HUDEP-2 (cell line): ENCODE results near the gene BHMT.
"Not testable (repeated sequence)": the region's sequence is repeated elsewhere in the genome, so short reads cannot be mapped to it uniquely, and the experiment has no call there.

Experiments used
- DNase-seq, 76 experiments: peaks; one replicate each; lab custom pipeline; 2025; ENCODE audit not compliant: unreplicated experiment in 76 of 76; lab: John Stamatoyannopoulos, UW

BHMT gene

DNA sequence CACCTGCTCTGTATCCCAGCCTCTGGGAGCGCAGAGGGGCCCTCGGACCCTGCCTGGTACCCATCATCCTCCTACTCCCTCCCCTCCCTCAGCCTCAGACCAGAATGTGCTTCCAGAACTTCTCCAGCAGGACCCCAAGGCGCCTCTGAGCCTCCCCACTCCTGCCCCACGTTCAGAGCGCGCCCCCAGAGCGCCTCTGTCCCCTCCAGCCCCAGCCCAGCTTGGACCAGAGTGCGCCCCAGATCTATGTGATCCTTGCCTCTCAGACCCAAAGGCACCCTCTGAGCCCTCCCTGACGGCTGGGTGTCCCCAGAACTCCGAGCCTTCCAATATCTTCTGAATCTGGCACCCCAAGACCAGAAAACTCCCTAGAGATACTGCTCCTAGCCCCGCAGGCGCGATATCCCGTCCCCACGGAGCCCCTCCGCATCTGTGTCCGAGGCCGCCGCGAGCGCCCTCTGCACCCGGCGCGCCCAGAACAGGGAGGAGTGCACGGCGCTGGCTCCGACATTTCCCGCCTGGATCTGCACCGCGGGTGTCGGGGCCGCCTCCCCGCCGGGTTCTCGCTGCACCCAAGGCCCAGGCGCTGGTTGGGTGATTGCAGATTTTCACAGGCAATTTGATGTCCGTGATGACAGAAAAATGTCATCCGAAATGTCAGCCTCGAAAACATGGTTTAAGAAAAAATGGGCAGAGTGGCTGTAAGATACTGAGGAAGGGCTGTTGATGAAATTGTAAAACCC, 522 bp downstream of the BHMT start:
- DNase-seq: no peak

DNA sequence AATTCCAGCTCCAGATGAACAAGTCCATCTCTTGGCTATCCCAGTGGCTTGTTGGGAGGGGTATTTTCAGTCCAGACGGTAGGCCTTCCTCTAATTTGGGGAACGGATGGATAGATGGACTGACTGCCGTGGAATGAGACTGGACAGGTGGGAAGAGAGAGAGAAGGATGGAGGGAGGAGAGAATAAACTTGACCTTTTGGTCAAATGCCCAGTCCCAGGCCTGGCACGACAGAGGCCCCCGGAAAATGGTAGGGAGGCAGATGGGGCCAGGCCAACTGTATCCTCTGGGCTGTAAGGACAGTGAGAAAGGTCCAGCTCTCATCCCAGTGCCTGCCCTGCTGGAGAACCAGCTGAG, 1.1 kb downstream of the BHMT start:
- DNase-seq: no peak

DNA sequence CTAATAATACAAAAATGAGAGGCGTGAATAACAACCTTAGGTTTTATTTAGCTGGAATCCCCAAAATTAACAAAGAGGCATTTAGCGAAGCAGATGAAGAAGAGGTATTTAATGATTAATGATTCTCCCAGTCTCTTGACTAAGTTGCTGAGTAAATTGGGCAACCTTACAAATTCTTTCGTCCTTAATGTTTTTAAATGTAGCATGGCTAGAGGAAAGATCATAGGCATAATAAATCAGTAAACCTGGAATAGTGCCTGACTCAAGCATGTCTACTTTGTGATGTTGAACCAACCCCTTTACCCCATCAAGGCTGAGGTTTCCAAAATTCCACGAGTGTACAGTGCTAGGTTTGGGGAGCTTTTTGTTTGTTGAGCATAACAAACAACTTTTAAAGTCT, 7.9 kb downstream of the BHMT start:
- no peak for DNase-seq

DNA sequence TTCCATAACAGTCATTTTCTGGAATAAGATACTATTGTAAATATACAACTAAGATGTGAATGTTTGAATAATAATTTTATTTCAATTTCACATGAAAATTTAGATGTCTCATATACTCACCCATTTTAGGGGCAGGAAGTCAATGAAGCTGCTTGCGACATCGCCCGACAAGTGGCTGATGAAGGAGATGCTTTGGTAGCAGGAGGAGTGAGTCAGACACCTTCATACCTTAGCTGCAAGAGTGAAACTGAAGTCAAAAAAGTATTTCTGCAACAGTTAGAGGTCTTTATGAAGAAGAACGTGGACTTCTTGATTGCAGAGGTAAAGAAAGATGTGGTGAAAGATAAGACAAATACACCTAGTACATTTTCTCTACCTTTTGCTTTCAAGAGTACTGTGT, 8.6 kb downstream of the BHMT start:
- DNase-seq: no peak

- no peak for DNase-seq
These were observed 11.4 kb downstream of the BHMT start for GRCh38 chr5:79122973-79123372.

- DNase-seq: no peak
These were observed 13.0 kb downstream of the BHMT start for GRCh38 chr5:79124607-79125006.

GRCh38 chr5:79130781-79131180, 19.2 kb downstream of the BHMT start:
- no peak for DNase-seq

GRCh38 chr5:79133121-79133656, 21.6 kb downstream of the BHMT start:
- peak in 23 of 76 experiments; percentile 2 to 65 (median 17) for DNase-seq

DNA sequence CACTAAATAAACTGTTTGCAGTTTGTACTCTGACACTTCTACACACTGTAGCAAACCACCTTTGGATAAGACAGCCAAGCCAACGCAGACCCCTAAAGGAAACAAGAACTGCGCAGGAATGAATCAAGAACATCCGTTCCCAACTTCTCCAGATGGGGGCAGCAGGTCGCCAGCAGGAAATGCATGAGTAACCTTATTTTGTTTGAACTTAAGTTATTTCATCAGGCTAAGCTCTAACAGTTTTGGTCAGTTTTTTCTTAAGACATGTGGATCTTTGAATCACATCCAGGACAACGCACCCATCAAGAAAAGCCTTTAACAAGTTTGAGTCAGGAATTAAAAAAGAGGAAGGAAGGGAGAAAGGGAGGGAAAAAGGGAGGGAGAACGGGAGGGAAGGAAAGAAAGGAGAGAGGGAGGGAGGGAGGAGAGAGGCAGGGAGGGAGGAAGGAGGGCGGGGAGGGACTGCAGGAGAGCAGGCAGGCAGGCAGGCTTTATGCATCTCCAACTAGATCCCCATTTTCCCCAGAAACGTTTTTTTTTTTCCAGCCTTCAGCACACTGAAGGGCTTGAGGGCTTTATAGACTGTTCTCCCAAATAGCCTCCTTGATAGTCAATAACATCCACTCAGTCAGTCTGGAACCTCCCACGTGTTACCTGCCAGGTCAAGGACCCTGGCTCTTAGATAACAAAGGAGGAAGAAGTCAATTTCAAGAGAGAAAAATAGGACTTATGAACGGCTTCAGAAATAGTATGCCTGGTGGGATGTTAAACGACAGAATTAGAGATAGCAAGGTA, 22.2 kb downstream of the BHMT start:
- peak in 56 of 76 experiments; percentile 2 to 64 (median 29) for DNase-seq

DNA sequence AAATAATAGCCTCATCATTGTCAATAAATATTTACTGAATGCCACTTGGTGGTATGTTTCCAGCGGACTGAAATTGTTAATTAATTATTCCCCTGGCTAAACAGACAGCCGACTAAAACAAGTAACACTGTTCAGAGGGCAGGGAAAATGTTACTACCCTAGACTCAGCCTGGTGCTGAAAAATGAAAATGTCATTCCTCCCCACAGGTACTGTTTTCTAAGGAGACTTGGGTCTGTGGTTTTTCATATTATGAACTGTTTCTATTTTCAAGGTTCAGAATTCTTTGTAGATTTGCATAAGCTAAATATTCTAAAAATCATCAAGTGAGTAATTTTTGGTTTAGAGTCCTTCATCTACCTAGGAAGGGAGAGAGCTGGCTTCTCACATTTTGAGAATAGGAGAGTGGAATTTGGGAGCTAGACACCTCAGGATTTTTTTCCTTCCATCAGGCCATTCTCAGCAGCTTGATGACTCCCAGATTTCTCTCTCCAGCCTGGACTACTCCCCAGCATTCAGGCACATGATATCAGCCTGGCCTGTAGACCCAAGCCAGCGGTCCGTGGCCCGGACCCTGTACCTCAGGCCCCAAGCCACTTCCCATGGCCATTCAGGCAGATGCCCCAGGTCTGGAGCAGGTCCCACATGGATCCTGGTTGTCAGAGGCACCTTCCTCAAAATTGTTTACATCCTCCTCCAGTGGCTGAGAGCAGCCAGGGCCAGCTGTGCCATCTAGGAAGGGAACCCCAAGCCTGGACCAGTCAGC, 24.4 kb downstream of the BHMT start:
- DNase-seq: no peak

DNA sequence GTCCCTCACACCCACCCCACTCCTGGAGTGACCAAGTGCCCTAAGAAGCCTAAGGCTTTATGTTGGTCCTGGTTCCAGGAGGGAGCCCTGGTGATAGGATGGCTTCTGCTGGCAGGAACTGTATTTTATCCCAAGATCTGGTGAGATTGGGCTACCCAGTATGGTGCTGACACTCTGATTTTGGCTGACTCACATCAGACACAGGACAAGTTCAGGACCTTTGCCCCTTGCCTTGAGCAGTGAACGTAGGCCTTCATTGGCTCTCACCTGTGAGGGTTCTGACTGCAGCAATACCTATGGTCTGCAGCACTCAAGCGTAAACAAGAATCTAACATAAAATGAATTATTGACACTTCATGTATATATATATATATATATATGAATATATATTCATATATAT, 25.0 kb downstream of the BHMT start:
- DNase-seq: no peak

GRCh38 chr5:79140553-79140952, 28.9 kb downstream of the BHMT start:
- no peak for DNase-seq

- DNase-seq: no peak
These were observed 32.2 kb downstream of the BHMT start for GRCh38 chr5:79143684-79144379.

DNA sequence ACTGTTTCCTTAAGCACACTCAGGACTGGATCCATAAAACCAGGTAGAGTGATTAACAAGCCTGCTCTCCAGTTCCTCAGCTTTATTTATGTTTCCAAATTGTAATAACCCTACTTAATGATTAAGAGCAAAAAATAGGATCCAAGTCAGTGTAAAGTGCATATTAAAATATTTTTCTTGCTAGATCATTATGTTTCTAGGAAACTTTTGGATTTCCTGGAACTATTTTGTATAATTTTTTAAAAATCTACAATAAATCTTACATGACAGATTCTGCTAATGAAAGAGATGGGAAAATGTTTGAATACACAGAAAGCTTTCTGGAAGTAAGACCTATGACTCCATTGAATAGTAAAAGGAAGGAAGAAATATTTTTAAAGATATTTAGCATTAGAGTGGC, 35.5 kb downstream of the BHMT start:
- no peak for DNase-seq

- DNase-seq: no peak
These were observed 37.8 kb downstream of the BHMT start for GRCh38 chr5:79149433-79149832.

DNA sequence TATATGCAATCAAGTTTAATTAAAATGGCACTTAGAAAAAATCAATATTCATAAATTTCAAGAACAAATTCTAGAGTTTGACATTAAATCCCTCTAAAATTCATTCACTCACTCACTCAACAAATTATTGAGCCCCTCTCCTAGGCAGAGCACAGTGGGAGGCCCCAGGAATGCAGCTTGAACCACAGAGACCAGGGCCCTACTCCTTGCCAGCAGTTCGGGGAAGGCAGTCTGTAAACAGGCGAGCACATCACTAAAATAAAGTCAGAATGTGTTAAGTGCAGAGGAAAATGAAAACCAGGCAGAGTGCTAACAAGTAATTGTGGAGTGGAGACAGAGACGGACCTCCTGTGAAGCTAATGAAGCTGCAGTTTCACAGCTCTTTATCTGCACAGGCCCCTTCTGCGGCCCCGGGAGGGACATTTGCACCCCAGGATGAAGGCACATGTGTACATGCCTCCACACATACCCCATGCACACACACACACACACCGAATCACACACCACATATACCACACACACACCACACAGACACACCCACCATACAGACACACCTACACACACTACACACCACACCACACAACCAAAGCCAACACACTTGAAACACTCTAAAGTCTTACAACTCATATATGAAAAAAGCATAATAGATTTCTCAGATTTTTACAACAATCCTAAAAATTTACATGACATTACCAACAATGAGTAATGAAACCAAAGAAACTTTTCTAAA, 40.5 kb downstream of the BHMT start:
- no peak for DNase-seq

- no peak for DNase-seq
These were observed 45.7 kb downstream of the BHMT start for GRCh38 chr5:79157305-79157704.

- DNase-seq: not testable (repeated sequence)
These were observed 50.0 kb downstream of the BHMT start for GRCh38 chr5:79161647-79162046.

DNA sequence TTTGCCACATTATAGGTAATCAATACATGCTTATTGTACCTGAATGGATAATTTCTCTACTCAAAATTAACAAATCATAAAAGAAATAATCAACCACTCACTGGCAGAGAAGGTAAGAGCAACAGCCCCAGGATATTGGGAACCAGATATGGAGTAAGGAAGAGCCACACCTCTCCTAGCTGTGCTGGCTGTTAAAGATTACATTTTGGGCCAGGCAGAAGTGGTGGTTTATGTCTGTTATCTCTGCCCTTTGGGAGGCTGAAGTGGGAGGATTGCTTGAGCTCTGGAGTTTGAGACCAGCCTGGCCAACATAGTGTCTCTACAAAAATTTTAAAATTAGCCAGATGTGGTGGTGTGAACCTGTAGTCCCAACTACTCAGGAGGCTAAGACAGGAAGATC, 56.4 kb downstream of the BHMT start:
- DNase-seq: peak in 28 of 76 experiments; percentile 2 to 58 (median 27)

DNA sequence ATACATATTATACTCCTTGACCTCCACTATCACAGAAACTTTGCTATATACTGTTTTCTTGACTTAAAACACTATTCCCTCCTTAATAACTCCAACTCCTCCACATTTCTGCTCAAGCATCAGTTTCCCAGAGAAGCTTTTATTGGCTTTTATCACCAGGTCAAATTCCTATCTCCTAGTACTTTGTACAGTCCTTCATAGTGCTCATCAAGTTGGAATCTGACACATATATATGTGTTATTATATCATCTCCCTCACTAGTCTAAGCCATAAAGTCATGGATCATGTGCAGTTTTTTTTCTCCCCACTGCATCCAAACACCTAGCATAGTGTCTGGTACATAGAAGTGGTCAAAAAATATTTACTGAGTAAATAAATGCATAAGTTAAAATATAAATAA, 59.1 kb downstream of the BHMT start:
- no peak for DNase-seq
